Measurements from ENCODE around the gene OLFML2B.

OLFML2B gene

DNA sequence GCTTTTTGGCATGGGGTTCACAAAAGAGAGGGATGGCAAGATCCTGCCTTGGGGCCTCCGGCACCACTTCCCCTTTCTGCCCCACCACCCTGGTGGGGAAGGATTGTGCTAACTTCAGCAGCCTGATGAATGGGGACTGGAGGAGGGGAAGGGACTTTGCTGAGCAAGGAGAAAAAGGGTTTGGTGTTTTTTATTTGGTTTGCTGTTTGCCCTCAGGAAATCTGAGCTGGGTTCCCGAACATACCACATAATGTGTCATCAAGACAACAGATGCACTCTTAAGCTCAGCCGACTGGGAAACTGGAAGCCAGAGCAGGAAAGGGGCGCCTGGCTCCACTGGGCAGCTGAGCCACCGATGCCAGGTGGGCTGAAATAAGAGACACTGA, 19.8 kb downstream of the OLFML2B start:
- peak; percentile 88 for DNase-seq

DNA sequence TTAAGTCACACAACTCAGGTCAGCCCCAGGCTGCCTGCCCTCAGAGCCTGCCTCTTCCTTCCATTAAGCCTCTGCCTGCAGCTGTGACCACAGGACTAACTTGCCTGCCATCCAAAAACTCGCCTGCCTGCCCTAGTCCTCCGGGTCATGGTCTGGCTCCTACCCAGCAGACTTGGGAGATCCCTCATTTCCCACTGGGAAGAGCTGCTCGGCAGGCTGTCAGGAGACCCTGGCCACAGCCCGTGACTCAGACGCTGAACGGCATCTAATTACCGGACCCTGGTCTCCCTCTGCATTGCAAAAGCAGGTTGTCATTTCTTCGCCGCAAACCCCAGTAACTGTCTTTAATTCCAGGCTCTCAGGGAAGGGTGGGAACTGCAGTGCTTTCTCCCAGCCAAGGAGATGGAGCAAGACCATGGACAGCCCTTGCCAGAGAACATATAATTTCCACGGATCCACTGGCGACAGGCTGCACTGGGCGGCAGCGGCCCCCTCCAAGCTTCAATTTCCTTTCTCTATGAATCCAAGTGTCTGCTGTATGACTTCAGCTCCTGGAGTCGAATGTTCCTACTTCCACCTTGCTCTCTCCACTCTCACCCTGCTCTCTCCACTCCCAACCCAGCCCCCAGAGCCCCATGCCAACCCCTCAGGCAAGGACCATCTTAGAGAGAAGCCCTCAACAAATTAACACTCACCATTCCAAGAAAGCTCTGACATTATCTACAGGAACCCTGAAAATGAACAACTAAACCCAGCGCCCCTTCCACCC, 20.4 kb downstream of the OLFML2B start:
- peak; percentile 33 for DNase-seq

DNA sequence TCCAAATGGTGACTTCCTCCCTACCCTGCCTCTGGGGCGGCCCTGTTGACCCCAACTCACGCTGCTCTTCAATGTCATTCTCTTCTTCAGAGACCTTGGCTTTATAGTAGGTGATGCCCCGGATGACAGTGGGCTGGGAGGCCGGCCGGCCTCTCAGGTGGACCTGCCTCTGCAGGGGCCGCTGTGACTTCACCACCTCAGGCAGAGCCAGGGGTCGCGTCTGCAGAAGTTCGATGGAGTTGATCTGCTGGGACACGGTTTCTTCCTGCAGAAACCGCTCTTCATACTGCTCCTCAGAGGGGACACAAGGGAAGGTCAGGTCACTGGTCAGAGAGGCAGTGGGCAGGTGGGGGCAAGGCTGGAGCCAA, 23.6 kb downstream of the OLFML2B start:
- DNase-seq, result no peak

DNA sequence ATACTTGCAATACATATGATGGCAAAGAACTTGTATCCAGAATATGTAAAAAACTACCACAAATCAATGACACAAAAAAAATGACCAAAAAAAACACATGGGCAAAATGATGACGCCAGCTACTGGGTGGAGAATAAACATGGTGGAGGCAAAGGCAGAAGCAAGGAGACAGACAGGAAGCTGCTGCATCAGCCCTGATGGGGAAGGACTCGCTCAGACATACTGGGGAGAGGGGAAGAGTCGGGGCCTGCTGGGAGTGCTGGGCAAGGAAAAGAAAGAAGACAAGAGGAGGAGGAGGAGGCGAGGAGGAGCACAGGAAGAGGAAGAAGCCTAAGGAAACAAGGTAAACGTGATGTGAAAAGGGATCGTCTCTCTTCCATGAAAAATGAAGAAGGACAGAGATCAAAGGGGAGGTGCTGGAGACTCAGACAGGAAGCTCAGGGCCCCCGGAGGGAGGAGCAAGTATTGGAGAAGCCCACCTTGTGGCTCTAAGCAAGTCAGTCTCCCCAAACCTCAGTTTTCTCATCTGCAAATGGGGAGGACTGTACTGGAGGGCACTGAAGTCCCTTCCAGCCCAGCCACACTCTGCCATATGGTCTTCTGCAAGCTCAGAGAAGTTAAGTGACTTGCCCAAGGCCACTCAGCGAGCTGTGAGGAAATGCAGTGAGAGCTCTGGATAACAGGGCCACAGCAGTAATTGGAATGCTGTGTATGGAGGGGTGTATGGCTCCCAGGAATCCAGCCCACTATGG, 24.2 kb downstream of the OLFML2B start:
- DNase-seq, result peak; percentile 8

DNA sequence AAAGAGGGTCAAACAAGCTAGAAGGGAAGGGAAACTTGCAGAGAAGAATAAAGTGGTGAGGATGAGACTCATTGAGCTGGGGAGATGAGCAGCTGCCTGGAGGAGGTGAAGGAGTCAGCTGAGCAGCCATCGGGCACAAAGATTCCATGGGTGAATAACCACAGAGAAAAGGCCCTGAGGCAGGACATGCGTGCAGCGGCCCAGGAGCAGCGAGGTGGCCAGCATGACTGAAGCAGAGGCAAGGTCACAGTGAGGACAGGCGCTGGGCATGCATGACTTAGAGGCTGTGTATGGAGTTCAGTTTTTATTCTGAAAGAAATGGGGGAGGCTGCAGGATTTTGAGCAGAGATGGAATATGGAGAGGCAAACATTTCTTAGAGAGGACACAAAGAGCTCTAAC, 24.9 kb downstream of the OLFML2B start:
- no peak for DNase-seq

DNA sequence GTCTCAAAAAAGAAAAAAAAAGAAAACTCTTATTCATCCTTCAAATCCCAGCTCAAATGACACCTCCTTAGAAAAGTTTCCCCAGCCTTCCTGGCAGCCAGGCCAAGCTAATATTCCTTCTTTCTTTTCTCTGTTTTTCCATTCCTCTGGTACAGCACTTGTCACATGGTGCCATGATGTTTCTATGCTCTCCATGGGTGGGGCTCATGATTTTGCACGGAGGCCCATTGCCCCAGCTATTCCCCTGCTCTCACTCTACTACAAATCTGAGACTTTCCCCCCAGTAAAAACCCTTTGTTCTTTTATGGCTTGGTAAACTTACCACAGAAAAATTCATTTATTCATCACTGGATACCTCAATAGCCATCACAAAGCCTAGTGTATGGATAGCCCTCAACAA, 26.5 kb downstream of the OLFML2B start:
- DNase-seq, result no peak

DNA sequence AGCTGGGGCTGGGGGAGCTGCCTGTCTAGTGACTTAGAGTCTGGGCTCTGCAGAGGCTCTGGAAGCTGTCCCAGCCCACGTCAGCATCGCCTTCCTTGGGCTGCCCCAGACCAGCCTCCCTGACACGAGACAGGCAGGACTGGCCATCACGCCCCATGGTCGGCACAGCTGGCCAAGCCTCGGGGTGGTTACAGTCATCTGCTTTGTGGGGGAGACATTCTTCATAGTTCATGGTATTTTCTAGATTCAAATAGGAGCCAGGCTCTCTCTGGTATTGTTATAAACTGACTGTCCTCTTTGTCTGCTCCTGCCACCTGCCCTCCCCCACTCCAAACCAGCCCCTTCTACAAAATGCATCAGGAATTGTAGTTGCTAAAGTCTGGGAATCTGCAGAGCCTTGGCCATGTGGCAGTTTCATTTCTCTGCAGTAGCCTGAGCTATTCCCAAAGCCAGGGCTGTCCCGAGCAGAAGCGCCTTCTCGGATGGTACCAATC, 29.4 kb downstream of the OLFML2B start:
- no peak for DNase-seq

DNA sequence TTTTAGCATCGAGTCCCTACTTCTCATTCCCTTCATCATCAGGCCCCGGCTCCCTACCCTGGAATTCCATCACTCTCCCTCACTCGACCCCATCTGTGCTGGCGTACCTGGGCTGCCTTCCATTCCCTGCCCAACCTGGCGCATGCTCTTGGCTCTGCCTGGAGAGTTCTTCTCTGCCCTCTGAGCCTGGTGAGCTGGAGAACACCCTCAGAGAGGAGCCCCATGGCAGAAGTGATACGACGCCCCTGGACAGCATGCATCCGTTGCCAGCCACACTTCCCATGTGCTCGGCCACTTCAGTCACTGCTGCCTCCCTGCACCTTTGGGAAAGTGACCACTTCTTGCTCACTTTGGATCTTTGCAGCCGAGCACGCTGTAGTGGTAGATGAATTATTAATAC, 30.1 kb downstream of the OLFML2B start:
- no peak for DNase-seq

DNA sequence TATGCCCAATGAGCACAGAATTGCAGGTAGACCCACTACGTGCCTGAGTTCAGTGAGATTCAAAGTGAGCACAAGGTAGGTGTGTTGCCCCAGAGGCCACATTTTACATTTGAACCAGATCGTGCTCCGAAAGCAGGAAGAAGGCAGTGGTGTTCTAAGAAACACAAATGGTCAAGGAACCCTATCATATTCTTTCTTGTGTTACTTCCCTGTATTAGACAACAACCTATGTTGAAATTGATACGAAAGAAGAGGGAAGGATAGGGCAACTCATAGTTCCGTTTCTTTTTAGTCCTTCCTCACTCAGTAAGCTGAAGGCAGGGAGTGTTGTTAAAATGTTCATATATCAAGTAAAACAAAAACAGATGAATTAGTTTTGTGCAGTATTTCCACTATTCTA, 33.9 kb downstream of the OLFML2B start:
- peak; percentile 19 for DNase-seq

DNA sequence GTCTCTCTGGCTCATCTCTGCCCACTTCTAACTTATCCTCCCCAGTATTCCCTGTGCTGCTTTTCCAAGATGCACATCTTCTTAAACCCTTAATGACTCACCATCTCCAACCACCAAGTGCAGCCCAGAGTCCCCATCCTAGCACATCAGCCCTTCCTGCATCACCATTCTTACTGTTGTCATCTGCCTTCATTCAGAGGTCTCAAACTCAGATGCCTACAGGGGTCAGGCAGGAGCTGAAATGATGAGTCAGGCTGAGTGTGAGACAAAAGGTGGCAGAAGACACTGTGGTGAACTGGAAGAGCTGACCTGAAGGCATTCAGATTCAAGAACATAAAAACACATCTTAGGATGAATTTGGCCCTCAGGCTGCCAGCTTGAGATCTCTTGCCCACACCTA, 34.6 kb downstream of the OLFML2B start:
- DNase-seq, result peak; percentile 11

DNA sequence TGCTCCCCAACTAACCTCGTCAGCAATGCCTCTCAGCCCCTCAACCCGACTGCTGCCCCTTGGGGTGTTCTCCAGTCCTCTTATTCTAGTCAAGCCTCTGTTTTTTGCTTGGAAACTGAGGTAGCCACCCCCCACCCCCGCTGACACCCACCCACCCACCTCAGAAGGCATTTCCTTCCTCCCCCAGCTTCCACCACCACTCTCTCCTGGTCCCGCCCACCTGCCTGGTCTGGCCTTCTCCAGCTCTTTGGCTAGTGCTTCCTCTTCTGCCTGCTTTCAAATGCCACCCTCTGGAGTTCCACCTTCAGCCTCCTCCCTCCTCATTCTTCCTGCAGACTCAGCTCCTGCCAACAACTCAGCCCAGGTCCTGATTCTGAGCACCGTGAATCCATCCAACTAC, 35.3 kb downstream of the OLFML2B start:
- no peak for DNase-seq

DNA sequence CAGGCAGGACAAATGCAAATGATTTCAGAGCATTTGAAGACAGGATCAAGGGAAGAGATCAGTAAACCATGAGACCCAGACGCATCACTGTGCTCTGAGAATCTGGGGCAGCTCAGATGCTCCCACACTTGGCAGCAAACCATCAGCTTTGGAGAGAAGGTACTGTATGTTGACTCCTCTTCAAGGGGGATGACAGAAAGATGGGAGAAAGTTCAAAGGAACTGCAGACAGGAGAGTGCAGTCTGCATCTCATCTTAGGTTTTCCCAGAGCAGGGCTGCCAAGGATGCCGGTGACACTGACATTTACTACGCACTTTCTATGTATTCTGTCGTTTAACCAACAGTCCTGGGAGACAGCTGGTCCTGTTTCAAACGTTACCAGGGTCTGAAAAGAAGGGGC, 35.8 kb downstream of the OLFML2B start:
- DNase-seq, result no peak

DNA sequence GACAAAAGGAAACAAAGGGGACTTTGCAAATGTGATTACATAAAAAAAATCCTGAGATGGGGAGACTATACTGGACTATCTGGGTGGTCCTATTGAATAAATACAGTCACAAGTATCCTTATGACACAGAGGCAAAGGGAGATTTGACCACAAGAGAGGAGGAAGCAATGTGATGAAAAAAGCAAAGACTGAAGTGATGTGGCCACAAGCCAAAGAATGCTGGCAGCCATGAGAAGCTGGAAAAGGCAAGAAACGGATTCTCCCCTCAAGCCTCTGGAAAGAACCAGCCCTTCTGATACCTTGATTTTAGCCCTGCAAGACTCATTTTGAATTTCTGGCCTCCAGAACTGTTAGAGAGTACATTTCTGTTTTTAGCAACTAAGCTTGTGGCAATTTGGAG, 36.4 kb downstream of the OLFML2B start:
- DNase-seq, result no peak

DNA sequence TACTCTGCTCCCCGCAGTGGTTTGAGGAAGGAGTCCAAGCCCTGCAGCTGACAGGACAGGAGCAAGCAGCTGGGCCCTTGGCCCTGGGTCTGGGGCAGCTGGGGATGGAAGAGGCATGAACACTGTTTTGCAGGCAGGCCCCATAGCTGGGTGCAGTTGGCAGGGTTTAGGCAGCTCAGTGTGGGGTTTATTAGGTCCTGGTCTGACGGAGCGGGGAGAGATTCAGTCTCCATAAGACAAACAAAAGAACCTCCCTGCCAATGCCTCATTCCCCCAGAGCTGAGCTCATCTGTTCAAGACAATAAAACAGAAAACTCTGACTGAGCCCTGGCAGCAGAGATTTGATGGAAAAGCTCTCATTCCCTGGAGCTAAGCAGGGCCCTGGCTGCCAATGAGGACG, 37.3 kb downstream of the OLFML2B start:
- no peak for DNase-seq

DNA sequence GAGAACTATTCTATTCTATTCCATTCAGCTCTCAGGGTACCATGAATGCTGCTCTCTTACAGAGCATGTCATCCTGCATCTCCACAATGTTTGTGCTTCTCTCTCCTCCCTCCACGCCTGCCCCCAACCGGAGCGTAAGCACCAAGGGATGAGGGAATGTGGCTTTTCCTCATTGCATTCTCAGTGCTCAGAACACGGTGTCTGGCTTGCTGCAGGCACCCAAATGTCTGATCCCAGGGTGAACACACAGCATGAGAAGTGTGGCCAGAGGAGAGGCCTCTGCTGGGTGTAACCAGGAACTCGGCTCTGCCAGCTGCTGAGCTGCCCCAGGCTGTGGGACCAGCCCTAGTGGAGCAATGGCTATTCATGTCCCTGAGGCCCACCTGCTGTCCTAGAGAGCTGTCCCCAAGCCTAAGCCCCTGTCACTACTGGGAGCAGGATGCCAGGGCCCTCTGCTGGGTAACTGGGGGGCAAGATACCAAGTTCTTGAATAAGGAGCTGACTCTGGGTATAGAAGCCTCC, 38.3 kb downstream of the OLFML2B start:
- no peak for DNase-seq

DNA sequence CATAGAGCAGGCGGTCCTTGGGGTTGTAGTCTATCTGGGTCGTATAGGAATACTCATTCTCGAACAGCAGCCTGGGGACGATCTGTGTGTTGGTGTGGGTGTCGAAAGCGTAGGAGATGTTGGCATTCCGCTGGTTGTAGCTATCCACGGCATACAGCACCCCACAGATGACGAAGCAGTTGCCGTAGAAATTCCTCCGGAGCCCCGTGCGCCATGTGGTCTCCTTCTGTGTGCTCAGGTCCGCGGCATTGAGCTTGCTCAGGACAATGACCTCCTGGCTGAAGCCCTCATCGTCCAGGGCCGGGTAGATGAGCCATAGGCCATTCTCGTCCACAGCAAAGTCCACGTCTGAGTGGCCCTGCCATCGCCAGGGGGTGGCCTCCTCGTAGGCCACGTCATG, 39.9 kb downstream of the OLFML2B start:
- DNase-seq, result no peak

DNA sequence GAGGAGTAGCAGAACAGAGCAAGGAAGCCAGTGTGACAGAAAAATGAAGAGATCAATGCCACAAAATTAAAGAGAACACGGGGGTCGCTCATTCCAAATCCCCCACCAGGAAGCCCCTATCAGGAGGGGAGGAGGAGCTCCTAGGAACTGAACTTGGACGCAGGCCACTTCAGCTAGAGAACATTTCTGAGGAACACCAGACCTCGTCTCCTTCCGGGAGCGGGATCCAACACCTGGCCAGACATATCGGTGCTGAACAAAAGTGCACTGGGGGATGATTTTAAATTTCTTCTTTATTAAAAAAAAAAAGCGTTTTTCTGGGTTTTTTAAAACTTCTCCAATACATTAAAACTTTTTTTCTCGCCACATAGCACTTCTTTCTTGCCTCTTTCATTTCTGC, 40.8 kb downstream of the OLFML2B start:
- no peak for DNase-seq

DNA sequence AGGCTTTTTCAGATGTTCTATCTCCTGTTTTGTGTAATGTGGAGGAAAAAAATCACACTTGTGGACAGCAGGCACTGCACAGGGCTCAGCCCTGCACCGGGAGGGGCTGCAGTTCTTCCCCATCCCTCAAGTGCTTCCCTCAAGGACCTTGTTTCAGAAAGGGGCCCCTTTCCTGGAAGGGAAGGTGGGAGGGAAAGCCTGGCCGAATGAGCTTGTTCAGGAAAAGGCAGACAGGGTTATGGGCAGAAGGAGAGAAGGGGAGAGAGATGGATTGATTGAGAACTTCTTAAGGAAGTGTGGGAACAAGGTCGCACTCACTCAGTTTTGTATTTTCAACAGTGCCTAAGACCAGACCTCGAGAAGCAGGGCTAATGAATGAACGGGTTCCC, 41.2 kb downstream of the OLFML2B start:
- no peak for DNase-seq

DNA sequence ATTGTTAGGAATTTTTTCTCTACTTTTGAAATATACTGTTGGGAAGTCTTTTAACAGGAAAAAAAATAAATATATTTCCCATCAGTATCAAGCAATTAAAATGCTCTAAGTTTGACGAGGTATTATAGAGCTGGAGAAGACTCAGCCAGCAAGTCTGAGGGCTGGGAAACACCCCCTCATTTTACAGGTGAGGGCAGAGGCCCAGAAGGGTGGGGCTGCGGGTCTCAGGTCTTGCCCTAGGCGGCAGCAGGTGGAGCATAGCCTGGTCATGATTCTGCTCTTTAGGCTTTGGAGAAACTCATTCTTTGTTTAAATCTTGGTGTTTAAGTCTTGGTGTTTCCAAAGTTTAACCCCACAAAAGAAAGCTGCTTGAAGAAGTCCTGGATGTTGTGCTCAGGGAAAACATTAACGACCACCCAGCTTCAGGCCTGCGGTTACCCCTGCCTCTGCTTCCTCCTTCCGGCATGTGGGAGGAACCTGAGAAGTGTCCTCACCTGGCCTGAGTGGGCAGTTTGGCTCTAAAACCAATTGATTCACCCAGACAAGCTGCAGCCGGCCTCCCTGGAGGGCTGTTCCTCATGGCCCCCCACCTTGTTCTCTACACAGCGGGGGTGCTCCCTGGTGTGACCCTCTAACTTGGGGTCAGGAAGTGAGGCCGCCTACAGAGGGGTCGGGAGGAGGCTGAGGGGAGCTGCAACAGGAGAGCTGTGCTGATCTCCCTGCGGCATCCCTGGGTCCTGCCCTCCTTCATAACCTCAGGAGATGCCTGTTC, 41.7 kb downstream of the OLFML2B start:
- DNase-seq, result no peak

DNA sequence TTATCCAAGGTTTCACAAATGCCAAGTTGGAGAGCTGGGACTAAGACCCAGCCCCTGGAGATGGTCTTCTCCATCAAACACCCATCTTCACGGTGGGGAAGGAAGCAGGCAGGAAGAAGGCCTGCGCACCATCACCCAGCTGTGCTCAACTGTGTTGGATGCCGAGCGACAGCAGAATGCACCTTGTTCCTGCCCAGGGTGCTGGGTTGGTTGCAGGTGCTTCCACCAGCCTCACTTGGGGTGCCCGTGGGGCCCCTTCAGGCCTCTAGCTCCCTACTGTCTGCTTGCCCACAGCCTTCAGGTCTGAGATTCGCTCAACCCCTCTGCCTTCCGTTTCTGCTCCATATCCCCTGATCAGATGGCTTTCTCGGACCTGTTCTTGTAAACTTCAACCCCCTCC, 42.5 kb downstream of the OLFML2B start:
- no peak for DNase-seq

DNA sequence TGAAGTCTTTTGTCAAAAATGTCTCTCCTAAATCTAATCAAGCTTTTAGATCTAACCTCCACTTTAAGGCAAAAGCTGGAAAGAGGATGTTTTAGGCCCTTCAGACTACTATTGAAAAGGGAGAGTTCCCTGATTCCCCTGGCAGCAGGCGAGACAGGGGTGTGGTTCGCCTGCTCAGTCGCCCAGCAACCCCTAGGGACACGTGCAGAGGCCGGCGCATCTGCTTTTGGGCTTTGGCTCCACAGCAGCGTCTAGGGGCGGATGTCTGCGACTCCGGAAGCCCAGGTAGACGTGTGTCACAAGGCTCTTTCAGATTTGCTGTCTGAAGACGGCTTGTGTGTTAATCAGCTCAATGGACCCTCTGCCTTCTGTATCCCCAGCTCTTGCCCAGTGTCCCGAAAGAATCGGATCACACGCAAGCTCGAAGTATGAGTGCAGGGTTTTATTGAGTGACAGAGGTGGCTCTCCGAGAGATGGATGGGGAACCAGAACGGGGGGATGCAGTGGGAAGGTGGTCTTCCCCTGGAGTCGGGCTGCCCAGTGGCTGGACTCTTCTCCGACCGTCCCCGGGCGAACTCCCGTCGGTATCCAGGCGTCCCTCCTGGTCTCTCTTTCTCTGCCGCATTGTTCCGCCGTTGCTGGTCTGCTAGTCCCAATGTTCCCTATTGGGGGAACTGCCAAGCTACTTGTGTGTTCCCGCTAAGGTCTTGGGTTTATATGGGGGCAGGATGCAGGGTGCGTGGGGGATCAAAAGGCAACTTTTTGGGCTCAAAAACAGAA, 45.5 kb downstream of the OLFML2B start:
- DNase-seq, result no peak

DNA sequence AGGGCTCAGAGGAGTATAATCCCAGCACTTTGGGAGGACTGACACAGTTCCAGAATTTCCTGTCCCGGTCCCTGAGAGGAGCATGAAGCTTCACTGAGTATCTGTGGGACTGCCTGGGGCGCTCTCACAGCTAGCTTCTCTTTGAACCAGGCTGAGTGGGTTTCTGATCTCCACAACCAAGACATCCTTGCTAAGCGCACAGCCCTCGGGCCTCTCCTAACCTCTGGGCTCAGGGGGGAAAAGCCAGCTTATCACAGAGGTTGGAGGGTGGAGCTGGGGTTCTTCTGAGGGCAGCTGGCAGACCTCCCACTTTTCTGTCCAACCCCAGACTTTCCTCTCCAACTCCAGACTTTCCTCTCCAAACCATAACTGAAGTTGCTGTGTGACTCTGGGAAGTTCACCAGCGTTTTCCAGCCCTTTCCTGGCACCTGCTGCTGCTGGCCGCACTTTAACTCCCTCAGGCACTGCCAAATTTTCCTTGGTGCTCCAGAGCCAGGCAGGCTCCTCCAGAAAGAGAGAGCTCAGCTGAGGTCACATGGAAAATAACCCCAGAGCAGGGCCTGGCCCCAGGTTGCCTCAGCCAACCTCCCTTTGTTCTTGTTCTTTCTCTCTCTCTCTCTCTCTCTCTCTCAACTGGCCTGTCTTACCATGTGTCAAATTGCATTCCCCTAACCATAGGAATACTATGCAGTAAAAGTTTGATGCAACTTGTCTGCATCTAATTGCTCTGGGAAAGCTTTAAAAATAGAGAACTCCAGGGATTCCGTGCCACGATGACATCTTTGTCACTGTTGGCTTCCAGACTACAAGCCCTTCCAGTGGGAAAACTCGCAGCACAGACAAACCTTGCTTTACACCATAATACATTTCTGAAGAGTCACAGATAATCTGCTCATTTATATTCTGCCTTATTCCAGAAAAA, 49.5 kb downstream of the OLFML2B start:
- peak; percentile 60 for DNase-seq

All from hematopoietic multipotent progenitor cell treated with erythropoietin and hydrocortisone succinate and interleukin-3 and kit ligand, for 4 days (in vitro differentiated cells).